GM12873 (cell line): ENCODE data around the gene SYCN.

Experiments
- TF ChIP-seq, protein P1 (sequence below): IDR thresholded peaks from 2 replicates; pipeline ENCODE4 v1.5.1; 2012; ENCODE audit warnings: low read depth, mild to moderate bottlenecking, moderate library complexity, low read length, control low read depth; ENCODE audit not compliant: insufficient read depth; ENCODE audit errors: missing control alignments

Gene SYCN

DNA sequence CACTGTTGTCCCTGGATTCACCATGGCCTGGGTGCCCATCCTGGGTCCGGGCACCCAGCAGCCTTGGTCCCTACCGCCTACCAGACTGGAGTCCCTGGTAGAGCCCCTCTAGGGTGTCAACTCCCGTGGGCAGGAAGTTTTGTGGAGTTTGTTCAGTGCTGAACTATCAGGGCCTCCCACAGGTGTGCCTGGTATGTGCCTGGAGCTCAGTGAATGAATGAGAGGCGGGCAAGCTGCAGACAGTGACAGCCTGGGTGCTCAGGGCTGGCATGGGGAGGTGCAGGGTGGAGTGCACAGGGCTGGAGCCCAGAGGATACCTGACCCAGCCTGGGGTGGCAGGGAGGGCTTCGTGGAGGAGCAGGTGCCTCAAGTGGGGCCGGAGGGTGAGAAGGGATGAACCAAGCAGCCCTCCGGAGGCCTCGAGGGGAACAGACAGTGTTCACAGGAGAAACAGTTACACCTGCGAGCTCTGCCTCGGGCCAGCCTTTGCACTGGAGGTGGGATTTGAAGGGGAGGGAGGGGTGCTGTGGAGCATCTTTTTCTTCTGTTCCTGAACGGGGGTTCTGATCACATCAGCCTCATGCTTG, 48.9 kb downstream of the SYCN start:
- TF ChIP-seq, protein P1, sequence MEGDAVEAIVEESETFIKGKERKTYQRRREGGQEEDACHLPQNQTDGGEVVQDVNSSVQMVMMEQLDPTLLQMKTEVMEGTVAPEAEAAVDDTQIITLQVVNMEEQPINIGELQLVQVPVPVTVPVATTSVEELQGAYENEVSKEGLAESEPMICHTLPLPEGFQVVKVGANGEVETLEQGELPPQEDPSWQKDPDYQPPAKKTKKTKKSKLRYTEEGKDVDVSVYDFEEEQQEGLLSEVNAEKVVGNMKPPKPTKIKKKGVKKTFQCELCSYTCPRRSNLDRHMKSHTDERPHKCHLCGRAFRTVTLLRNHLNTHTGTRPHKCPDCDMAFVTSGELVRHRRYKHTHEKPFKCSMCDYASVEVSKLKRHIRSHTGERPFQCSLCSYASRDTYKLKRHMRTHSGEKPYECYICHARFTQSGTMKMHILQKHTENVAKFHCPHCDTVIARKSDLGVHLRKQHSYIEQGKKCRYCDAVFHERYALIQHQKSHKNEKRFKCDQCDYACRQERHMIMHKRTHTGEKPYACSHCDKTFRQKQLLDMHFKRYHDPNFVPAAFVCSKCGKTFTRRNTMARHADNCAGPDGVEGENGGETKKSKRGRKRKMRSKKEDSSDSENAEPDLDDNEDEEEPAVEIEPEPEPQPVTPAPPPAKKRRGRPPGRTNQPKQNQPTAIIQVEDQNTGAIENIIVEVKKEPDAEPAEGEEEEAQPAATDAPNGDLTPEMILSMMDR: no peak

DNA sequence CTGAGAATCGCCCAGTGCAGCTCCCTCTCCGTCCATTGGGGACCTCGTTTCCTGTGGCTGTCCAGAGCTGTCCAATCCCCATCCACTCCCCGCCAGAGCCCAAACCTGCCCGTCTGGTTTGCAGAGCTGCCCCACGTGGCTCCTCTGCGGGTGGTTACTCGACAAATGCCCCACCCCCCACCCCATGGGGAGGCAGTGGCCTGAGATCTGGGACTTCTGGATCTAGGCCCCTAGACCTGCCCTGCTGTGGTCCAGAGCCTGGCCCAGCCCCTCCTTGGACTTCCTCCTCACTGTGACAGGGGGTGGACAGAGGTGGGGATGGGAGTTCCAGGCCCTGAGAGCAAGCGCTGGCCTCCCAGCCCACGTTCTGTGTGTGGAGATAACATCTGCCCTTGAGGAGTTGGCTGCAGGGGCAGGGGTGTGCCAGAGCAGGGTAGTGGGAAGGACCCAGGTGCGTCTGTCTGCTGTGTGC, 49.4 kb downstream of the SYCN start:
- TF ChIP-seq, protein P1: no peak

DNA sequence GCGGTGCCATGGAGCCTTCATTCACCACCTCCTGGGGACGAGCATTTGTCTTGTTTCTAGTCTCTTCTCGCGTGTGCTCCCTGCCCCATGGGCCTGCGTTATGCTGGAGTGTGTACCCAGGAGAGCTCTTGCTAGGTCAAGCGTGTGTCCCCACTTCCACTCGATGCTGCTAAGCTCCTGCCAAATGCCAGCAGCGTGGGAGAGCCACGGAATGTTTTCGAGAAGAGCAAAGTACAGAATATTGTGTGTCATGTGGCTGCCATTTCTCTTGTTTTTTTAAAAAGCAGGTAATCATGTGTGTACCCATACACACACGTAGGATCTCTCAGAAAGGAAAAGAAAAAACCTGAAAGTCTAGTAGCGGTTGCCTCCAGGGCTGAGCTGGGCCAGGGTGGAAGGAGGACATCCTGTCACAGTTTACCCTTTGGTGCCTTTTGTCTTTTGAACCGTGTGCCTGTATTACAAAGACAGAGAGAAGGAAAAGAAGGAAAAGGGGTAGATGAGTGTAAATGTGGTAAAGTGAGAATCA, 49.9 kb downstream of the SYCN start:
- TF ChIP-seq, protein P1: no peak
